ENCODE data around the gene ST8SIA6. TPM values are rescaled to one million over a fixed set of nuclear protein-coding genes. Genes with fewer than 3 reads are reported as not detected.

Gene ST8SIA6
- total RNA-seq, 1 donor from 2014 or later = not detected

DNA sequence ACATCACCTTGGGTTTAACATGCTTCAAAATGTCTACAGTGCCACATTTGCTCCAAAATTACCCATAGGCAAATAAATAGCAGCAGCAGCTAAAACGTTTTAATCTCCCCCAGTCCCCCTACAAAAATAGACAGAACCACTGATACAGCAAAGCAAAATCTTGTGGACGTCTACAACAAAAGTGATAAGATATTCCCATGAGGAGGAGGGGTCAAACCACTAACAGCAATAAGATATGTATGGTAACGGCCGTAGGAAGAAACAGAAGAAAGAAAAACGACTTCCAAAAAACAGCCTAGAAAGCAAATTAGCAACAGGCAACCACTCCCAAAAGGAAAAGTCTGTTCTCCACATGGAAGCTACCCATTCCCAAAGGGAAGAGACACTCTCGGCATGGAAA, 34.5 kb upstream of the ST8SIA6 start:
- no peak for DNase-seq (ENCODE audit: low spot score in 2 of 2)
- Histone ChIP-seq H3K4me1 (no peaks in the 10 kb centered on the region), H3K36me3 (no peaks in the 10 kb centered on the region), H3K27me3 (no peaks in the 10 kb centered on the region), H3K9me3 (no peaks in the 10 kb centered on the region), H3K27ac (no peak overlapping the region), H3K4me3 (no peak overlapping the region)
- TF ChIP-seq, protein P1, sequence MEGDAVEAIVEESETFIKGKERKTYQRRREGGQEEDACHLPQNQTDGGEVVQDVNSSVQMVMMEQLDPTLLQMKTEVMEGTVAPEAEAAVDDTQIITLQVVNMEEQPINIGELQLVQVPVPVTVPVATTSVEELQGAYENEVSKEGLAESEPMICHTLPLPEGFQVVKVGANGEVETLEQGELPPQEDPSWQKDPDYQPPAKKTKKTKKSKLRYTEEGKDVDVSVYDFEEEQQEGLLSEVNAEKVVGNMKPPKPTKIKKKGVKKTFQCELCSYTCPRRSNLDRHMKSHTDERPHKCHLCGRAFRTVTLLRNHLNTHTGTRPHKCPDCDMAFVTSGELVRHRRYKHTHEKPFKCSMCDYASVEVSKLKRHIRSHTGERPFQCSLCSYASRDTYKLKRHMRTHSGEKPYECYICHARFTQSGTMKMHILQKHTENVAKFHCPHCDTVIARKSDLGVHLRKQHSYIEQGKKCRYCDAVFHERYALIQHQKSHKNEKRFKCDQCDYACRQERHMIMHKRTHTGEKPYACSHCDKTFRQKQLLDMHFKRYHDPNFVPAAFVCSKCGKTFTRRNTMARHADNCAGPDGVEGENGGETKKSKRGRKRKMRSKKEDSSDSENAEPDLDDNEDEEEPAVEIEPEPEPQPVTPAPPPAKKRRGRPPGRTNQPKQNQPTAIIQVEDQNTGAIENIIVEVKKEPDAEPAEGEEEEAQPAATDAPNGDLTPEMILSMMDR (IDR thresholded peaks at IDR 0.05) = no peak
- intact Hi-C loops (cut with DNase I) = no loop called here

DNA sequence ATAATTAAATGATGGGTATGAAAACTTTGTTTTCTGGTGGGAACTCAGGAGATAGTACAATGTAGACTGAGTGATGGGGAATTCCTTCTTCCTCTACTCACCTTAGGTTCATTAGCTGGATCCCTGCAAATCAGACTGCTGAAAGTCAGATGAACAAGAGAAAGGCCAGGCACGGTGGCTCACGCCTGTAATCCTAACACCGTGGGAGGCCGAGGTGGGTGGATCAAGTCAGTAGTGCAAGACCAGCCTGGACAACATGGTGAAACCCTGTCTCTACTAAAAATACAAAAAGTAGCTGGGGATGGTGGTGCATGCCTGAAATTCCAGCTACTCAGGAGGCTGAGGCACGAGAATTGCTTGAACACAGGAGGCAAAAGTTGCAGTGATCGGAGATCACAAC, 28.7 kb upstream of the ST8SIA6 start:
- Histone ChIP-seq H3K9me3 (no peaks in the 10 kb centered on the region), H3K4me1 (no peaks in the 10 kb centered on the region), H3K36me3 (no peaks in the 10 kb centered on the region), H3K4me3 (no peak overlapping the region), H3K27me3 (no peaks in the 10 kb centered on the region), H3K27ac (no peak overlapping the region)
- intact Hi-C loops (cut with DNase I) = no loop called here
- no peak for DNase-seq (ENCODE audit: low spot score in 2 of 2)
- TF ChIP-seq, protein P1 (IDR thresholded peaks at IDR 0.05) = no peak

DNA sequence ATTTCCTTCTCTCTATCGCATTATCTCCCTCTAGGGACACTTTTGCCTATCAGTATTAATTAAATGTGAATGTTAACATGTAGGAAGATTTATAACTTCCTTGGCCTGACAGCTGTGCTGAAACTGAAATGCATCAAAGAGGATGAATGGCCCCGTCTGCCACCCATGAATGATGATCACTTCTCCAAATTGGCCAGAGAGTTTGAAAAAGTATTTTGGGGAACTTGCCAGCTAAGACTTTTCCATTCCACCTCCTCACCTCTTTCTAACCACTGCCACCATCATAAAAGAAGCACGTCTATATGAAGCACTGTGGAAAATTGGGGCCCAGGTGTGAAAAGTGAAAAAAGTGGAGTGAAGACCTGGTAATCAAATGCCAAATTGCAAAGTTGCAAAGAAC, 25.4 kb upstream of the ST8SIA6 start:
- TF ChIP-seq, protein P1 (IDR thresholded peaks at IDR 0.05) = no peak
- no peak for DNase-seq (ENCODE audit: low spot score in 2 of 2)
- no peaks in the 10 kb centered on the region for H3K36me3 ChIP-seq
- no peak overlapping the region for H3K27ac ChIP-seq
- no peaks in the 10 kb centered on the region for H3K27me3 ChIP-seq
- intact Hi-C loops (cut with DNase I) = no loop called here
- H3K4me1 ChIP-seq = no peaks in the 10 kb centered on the region
- H3K9me3 ChIP-seq = no peaks in the 10 kb centered on the region
- H3K4me3 ChIP-seq = no peak overlapping the region

DNA sequence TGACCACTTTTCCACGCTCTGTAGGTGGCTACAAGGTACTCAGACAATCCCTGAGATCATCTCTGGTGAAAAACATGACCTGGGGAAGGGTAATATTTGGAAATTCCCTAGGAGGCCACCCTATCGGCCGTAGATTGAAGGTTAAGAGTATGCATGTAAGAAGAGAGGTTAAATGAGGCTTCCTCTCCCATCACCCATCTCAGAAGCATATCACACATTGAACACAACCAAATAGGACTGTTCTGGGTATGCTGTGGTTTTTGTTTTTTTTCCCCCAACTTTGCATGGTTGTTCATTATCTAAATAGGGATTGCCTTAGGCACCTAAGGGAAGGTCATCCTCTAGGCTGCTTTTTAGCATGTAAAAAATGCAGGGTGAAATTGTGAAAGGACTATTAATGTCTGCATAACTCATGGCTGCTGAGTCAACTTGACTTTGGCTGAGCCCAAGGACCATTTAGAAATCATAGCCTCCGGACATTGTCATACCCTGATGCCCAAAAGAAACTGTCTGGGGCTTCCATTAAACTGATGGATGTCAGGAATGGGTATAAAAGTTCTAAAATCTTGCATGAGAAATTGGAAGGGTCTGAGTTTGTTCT, 24.7 kb upstream of the ST8SIA6 start:
- Histone ChIP-seq H3K36me3 (no peaks in the 10 kb centered on the region), H3K27me3 (no peaks in the 10 kb centered on the region), H3K27ac (no peak overlapping the region), H3K4me3 (no peak overlapping the region), H3K4me1 (no peaks in the 10 kb centered on the region), H3K9me3 (no peaks in the 10 kb centered on the region)
- TF ChIP-seq, protein P1 (IDR thresholded peaks at IDR 0.05) = no peak
- intact Hi-C loops (cut with DNase I) = no loop called here
- no peak for DNase-seq (ENCODE audit: low spot score in 2 of 2)

DNA sequence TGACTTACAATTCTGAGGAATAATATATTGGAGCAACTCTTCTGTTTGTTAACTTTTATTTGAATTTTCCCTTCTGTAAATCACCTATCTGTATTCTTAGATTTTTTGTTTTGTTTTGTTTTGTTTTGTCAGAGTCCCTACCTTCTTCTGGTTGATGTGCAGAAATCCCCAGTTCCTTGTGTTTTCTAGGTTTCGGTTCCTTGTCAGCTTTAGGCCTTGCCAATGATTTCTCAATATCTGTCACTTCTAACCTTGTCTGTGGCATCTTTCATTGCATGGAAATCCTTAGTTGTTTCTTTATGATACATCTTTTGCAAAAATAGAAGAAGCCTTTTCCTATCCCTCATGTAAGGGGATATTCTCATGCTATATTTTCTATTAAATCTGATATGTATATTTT, 21.7 kb upstream of the ST8SIA6 start:
- Histone ChIP-seq H3K27ac (no peak overlapping the region), H3K36me3 (no peaks in the 10 kb centered on the region), H3K4me1 (no peaks in the 10 kb centered on the region), H3K4me3 (no peak overlapping the region), H3K27me3 (no peaks in the 10 kb centered on the region), H3K9me3 (no peaks in the 10 kb centered on the region)
- intact Hi-C loops (cut with DNase I) = no loop called here
- DNase-seq (ENCODE audit: low spot score in 2 of 2) = no peak
- TF ChIP-seq, protein P1 (IDR thresholded peaks at IDR 0.05) = no peak

DNA sequence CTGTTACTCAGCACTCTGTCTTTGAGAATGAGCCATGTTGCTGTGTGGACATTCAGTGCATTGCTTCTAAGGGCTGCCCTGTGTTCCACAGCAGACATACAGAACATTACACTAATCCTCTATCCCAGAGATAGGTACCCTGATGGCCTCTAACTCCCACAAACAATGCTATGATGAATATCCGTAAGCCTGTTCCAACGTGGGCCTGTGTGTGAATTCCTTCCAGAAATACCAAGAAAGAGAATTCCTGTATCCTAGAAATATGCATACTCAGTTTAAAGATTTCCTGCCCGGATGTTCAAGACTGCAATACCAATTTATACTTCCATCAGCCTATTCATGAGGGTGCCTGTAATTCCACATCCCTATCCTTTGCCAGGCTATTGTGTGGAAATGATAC, 21.3 kb upstream of the ST8SIA6 start:
- no peaks in the 10 kb centered on the region for H3K36me3 ChIP-seq
- H3K9me3 ChIP-seq = no peaks in the 10 kb centered on the region
- intact Hi-C loops (cut with DNase I) = no loop called here
- H3K4me1 ChIP-seq = no peaks in the 10 kb centered on the region
- H3K27ac ChIP-seq = no peak overlapping the region
- H3K4me3 ChIP-seq = no peak overlapping the region
- no peaks in the 10 kb centered on the region for H3K27me3 ChIP-seq
- TF ChIP-seq, protein P1 (IDR thresholded peaks at IDR 0.05) = no peak
- no peak for DNase-seq (ENCODE audit: low spot score in 2 of 2)

All from ascending aorta (tissue), 2 donors.